Keratinocyte (primary cell): ENCODE measurements around the gene CUEDC1.

Experiments used
- EZH2 ChIP-seq: IDR thresholded peaks from one replicate; pipeline ENCODE4 v1.6.1; 2012; ENCODE audit warnings: inconsistent platforms, mild to moderate bottlenecking, low read length, moderate library complexity
- TF ChIP-seq, protein P1 (sequence below), 3 experiments: IDR thresholded peaks in 1 of 3; conservative IDR thresholded peaks in 1 of 3; optimal IDR thresholded peaks in 1 of 3; 2 replicates in 2 of 3; 3 replicates in 1 of 3; pipeline versions ENCODE3 to v1.5.1; 2011; ENCODE audit warnings: low read length in 3 of 3, mild to moderate bottlenecking in 3 of 3, moderate library complexity in 2 of 3, control low read depth in 1 of 3, inconsistent platforms in 1 of 3; ENCODE audit not compliant: insufficient read depth in 2 of 3; ENCODE audit errors: extremely low read depth in 1 of 3

DNA sequence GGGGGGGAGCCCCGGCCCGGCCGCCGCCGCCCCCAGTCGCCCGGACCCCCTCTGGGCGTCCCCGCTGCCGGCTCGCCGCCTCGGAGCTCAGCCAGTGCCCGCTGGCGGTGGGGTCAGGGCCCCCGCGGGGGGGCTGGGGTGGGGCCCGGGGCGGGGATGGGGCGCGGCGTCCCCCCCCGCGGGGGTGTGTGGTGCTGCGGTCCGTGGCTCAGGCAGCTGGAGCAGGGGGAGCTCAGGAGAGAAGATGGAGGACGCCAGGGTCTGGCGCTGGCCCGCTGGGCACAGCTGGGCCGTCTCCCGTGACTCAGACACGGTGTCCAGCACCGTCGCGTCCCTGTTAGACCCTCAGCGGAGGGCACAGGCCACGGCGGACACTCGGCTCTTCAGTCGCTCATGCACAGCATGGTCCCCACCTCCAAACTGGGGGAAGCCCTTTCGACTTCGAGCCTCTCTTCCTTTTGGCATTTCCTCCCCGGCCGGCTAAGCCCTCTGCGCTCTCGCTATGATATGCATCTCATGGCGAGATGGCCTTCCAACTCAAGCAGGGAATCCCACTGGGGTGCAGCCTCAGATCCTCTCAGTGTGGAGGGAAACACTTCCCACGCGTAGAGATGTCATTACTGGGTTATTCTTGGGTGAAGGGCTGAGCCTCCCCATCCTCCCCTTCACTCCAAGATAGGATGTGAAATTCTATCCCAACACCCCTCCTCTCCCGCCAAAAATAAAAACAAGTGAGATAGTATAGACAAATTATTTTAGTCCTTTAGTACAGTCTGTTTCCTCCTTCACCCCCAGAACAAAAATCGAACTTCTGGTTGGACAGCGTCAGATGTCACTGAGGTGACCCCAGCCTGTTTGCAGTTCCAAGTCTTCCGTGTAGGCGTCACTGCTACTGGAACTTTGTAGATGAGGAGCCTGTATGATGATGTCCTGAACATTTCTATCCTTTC is 33.4 kb upstream of the CUEDC1 start:
- TF ChIP-seq, protein P1, sequence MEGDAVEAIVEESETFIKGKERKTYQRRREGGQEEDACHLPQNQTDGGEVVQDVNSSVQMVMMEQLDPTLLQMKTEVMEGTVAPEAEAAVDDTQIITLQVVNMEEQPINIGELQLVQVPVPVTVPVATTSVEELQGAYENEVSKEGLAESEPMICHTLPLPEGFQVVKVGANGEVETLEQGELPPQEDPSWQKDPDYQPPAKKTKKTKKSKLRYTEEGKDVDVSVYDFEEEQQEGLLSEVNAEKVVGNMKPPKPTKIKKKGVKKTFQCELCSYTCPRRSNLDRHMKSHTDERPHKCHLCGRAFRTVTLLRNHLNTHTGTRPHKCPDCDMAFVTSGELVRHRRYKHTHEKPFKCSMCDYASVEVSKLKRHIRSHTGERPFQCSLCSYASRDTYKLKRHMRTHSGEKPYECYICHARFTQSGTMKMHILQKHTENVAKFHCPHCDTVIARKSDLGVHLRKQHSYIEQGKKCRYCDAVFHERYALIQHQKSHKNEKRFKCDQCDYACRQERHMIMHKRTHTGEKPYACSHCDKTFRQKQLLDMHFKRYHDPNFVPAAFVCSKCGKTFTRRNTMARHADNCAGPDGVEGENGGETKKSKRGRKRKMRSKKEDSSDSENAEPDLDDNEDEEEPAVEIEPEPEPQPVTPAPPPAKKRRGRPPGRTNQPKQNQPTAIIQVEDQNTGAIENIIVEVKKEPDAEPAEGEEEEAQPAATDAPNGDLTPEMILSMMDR (optimal IDR thresholded peaks at IDR 0.05 in 1 of 3, IDR thresholded peaks at IDR 0.05 in 1 of 3, conservative IDR thresholded peaks at IDR 0.05 in 1 of 3; ENCODE audit: extremely low read depth in 1 of 3, insufficient read depth in 2 of 3, low read length in 3 of 3) = no peak
- no peak for TF ChIP-seq EZH2
